SK-N-MC (cell line): ENCODE measurements around the gene ABCB7.

Experiments
- EZH2 ChIP-seq: fragments of 200-600 bp; sonication (generic); IDR thresholded peaks from one replicate; pipeline ENCODE4 v1.6.1; 2017; ENCODE audit warnings: antibody characterized with exemption
- POLR2AphosphoS5 ChIP-seq: IDR thresholded peaks from 2 replicates; pipeline ENCODE4 v1.6.1; 2012; ENCODE audit warnings: mild to moderate bottlenecking, low read depth, low read length, borderline replicate concordance

DNA sequence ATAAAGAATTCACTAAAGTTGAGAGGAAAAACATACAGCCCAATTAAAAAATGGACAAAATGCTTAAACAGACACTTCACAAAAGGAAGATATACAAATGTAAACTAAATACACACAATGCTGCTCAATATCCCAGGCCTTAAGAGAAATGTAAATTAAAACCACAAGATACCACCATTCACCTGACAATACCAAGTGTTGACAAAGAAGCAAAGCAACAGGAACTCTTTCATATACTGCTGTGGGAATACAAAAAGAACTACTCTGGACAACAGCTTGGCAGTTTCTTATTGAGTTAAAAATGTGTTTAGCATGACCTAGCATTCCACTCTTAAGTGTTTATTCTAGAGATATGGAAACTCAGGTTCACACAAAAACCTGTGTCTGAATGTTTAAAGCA is 71.3 kb downstream of the ABCB7 start:
- TF ChIP-seq POLR2AphosphoS5 (no peak), EZH2 (no peak)
